HG02870 (cell line): Measurements from ENCODE around the gene MED13L.
"Not testable (repeated sequence)": the region's sequence is repeated elsewhere in the genome, so short reads cannot be mapped to it uniquely, and the experiment has no call there.

Experiments
- ATAC-seq: cut with Tn5 transposase; IDR thresholded peaks from one replicate; pipeline ENCODE4 v1.9.1; 2021; ENCODE audit warnings: mild to moderate bottlenecking, moderate library complexity; ENCODE audit not compliant: unreplicated experiment

Gene MED13L

DNA sequence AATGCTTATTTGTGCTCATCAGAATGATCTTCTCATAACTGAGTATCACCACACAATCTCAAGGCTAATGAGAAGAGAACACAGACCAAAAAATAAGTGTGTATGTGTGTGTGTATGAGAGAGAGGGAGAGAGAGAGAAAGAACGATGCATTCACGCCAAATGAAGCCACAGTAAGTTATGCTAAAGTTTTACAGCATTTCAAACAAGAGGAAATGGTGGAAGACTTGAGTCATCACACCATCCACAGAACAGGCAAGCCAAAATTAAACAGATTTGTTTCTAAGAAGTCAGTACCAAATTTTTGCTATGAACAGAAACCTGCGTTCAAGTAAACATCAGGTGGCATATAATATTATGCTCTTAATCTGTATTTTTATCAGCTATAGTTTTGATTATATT, 141.2 kb downstream of the MED13L start:
- no peak for ATAC-seq

GRCh38 chr12:116135209-116135930, 142.1 kb downstream of the MED13L start:
- no peak for ATAC-seq

DNA sequence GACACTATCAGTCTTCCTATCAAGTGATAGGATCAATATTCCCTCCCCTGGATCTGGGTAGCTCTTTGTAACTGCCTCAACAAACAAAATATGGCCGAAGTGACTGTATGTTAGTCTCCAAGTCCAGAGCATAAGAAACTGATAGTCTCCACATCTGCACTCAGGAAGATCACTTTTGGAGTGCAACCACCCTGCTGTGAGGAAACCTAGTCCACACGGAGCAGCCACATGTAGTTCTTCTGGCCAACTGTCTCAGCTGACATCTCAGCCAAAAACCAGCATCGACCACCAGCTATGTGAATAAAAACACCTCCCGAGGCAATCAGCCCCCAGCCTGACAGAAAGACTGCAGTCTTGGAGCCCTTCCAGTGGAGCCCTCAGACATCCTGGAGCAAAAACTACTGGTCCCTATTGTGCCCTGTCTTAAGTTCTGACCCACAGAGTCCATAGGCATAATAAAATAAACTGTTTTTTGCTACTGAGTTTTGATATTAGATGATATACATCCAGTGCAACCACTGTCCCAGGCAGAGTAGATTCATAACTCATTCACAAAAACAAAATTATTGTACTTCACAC, 143.8 kb downstream of the MED13L start:
- ATAC-seq, result no peak

DNA sequence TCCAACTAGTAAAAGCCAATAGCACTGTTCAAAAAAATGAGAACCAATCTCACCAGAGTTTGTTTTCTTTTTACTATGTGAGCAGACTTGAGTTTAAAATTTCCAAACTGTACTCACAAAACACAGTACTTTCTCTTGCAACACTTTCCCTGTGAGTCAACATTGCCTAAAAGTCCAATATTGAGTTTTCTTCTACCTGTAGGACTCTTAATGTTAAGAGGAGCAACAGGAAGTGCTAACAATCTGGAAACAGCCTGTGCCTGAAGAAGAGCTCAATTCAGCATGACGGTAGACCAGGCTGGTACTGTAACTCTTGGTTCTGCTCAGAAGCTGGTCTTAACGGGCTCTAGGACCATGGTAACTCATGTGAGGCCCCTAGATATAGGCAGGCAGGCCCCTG, 144.3 kb downstream of the MED13L start:
- ATAC-seq, result no peak

- not testable (repeated sequence) for ATAC-seq
Observed at GRCh38 chr12:116131987-116132386, 145.5 kb downstream of the MED13L start.

DNA sequence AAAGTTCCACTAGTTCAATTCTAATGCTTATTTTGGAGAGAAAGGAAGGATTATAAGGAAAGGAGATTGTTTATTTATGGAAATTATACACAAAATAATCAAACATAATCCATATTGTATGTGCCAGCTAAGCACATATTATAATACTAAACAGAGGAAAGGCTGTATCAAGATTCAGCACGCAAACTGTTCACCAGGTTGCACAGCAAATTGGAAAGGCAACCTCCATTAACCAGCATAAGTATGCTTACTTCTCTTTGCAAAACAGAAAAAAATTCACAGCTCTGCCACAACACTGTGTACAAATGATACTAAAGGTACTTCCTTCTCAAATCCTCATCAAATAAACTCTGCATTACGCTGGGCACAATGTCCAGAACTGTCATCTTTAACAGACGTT, 146.3 kb downstream of the MED13L start:
- ATAC-seq, result no peak

DNA sequence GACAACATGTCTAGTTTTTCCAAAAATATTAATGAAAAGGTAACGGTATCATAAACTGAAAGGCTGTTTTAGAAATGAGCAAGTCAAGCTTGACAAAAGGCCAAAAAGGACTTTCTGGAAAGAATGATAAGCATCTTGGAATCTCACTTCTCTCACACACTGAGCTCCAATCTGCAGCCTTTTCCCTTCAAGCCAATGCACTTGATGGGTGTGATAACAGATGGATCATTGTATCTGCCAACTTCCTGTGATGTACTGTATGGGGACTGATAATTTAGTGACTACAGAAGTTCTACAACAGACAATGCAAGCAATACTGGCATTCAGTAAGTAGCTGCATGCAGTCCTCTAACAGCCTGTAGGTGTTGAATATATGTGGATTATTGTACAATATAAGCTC, 147.1 kb downstream of the MED13L start:
- no peak for ATAC-seq

DNA sequence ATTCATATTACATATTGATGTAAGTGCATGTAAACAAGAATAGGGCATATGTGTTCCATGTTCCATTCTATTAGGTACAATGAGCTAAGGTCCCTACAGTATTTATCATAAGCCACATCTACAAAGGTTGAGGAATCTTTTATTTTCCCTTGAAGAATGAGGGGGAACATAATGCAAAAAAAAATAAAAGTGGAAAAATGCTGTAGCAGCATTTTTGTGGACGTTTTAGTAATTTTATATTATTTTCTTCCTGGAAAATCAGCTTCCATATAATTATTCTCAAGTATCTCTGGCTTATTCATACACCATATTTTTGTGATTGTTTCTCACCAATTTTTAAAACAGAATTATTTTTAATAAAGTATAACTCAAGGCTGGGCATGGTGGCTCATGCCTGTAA, 148.7 kb downstream of the MED13L start:
- ATAC-seq, result no peak

DNA sequence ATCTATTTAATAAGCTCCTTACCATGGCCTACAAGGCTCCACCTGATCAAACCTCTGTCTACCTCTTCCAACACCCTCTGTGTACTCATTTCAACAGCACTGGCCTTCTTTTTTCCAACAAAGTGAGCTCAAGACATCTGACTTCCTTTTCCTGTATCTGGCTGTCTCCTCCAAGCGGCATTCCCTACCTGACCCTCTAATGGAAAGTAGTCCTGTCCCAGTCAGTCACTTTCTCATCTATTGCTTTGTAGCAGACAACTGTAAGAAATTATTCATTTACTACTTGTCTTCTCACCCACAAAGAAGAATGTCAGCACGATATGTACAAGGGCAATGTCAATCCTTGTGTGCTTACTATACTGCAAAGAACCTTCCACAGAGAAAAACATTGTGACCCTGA, 149.6 kb downstream of the MED13L start:
- ATAC-seq, result no peak

- no peak for ATAC-seq
Observed at GRCh38 chr12:116126610-116127009, 150.9 kb downstream of the MED13L start.

DNA sequence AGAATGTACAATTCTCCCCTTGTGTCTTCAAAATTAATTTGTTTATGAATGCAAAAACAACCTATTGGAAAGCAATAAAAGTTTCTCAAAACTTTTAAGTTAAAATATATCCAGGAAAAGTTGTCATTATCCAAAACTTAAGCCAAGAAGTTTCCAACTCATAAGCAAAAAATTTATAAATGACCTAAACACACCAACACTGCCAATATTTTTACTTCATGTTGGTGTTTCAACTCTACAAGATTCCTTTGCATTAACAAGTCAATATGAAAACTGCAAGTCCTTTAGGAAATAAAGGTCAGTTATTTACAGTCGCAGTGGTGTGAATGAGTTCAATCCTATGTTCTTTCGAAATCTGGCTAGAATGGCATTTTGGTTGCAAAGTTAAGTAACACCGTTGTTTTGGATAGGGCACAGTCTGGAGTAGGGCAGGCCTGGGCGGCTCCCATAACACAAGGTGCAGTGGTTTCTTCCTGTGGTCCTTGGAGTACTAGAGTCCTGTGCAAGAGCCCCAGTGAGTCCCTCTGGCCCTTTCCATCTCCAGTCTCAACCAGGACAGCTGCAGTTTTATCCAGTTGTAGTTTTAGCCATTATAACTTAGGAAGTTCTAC, 151.4 kb downstream of the MED13L start:
- ATAC-seq, result no peak

DNA sequence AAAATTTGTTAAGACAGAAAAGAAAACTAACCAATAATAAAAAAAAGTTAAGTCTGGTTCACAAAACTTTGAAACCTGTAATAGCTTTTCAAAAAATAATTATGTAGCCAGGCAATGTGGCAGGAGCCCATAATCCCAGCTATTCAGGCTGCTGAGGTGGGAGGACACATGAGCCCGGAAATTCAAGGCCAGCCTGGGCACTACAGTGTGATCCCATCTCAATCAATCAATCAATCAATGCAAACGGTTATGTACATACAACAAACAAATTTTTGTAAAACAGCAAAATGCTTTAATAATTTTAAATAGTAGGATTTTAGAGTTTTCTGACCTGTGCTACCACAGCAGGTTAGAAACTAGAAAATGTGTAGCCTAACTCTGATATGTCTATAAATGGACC, 152.4 kb downstream of the MED13L start:
- no peak for ATAC-seq

GRCh38 chr12:116123451-116124258, 153.8 kb downstream of the MED13L start:
- peak; percentile 93 for ATAC-seq

DNA sequence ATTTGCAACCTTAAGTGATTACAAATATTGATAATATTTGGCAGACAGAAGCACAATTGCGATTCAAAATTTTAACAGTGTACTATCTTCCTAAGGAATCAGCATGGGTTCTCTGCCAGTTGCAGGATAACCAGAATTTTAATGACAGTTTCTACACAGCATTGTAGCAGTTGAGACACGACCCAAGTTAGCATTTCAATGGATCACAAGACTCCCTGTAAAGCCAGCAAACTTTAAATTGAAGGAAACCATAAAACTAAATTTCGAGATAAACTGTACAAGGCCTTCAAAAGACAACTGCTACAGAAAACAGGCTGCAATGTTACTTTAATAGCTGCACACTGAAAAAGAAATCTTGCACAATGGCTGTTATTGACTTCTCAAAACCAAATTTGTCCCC, 154.9 kb downstream of the MED13L start:
- no peak for ATAC-seq

GRCh38 chr12:116121453-116121871, 156.0 kb downstream of the MED13L start:
- no peak for ATAC-seq

GRCh38 chr12:116116650-116117424, 160.7 kb downstream of the MED13L start:
- no peak for ATAC-seq

DNA sequence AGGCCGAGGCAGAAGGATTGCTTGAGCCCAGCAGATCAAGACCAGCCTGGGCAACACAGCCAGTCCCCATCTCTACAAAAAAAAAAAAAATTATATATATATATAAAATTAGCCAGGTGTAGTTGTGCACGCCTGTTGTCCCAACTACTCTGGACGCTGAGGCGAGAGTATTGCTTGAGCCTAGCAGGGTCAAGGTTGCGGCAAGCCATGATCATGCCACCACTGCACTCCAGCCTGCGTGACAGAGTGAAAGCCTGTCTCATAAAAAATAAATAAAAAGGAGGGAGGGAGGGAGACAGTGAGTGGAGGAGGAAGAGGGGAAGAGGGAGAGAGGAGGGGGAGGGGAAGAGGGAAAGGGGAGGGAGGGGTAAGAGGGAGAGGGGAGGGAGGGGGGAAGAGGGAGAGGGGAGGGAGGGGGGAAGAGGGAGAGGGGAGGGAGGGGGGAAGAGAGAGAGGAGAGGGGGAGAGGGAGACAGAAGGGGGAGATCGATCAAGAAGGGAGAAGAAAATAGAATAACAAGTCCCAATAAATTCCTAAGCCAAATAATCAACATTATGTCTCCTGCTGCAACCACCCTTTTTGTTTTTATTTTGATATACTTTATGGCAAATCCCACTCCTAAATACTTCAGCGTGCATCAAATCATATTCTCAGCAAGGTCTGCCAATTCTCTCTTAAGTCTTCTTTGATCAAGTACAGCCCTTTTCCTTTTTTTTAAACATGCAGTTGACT, 163.9 kb downstream of the MED13L start:
- ATAC-seq, result no peak

DNA sequence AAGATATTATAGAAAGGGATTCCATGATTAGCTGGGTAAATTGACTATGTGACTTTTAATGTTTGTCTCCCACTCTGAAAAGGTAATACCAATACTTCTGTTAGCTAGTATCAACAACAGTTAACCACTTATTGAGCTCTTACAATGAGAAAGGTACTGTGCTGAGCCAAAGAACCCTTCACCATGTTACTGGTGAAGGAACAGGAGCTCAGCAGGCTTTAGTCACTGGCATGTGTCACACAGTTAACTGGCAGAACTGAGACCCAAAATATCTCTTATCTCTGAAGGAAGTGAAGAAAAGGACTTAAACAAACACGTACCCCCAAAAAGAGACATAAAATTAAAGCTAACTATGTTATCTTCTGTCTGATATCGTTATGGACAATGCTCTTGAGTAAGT, 170.6 kb downstream of the MED13L start:
- no peak for ATAC-seq

GRCh38 chr12:116104167-116104767, 173.2 kb downstream of the MED13L start:
- no peak for ATAC-seq

- ATAC-seq, result no peak
Observed at GRCh38 chr12:116101991-116102390, 175.5 kb downstream of the MED13L start.
